A673 (cell line): ENCODE data around the gene LRRC18.

Experiments
- EZH2 ChIP-seq: fragments of 200-600 bp; sonication (generic); IDR thresholded peaks from 2 replicates; pipeline ENCODE4 v1.6.1; 2017; ENCODE audit warnings: borderline replicate concordance, low read depth, mild to moderate bottlenecking, mixed read lengths, antibody characterized with exemption, low read length; ENCODE audit not compliant: poor library complexity, severe bottlenecking
- TF ChIP-seq, protein P1 (sequence below): fragments of 300-800, 200-600 bp; sonication (generic); conservative IDR thresholded peaks from 2 replicates; pipeline ENCODE4 v1.5.1; 2017; ENCODE audit warnings: low read depth, mild to moderate bottlenecking, antibody characterized with exemption, low read length, moderate library complexity, mixed read lengths

DNA sequence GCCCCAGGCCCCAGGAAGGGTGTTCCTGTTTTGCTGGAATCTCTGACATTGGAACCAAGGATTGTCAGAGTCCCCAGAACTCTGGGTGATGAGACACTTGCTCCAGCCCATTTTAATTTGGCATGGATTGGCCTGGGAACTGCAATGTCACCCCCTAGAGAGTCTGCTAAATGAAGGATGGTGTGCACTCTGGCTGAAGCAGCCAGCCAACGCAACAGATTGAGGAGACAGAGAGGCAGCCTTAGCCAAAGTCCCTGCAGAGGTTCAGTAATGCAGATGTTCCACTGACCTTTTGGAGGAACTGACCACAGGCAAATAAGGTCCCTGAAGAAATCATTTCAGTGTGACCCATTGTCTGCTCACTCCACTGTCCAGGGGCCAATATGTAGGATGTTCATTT, 13.4 kb downstream of the LRRC18 start:
- TF ChIP-seq, protein P1, sequence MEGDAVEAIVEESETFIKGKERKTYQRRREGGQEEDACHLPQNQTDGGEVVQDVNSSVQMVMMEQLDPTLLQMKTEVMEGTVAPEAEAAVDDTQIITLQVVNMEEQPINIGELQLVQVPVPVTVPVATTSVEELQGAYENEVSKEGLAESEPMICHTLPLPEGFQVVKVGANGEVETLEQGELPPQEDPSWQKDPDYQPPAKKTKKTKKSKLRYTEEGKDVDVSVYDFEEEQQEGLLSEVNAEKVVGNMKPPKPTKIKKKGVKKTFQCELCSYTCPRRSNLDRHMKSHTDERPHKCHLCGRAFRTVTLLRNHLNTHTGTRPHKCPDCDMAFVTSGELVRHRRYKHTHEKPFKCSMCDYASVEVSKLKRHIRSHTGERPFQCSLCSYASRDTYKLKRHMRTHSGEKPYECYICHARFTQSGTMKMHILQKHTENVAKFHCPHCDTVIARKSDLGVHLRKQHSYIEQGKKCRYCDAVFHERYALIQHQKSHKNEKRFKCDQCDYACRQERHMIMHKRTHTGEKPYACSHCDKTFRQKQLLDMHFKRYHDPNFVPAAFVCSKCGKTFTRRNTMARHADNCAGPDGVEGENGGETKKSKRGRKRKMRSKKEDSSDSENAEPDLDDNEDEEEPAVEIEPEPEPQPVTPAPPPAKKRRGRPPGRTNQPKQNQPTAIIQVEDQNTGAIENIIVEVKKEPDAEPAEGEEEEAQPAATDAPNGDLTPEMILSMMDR = no peak
- TF ChIP-seq EZH2 = no peak
